Stomach (tissue), 9 donors: ENCODE results near the gene CTNNA1. TPM values are rescaled to one million over a fixed set of nuclear protein-coding genes. Genes with fewer than 3 reads are reported as not detected.
A peak's percentile ranks its signal among the peaks of the same experiment; 100 is the strongest.

ENCODE experiments used
- DNase-seq, 2 donors: peaks; one replicate each; pipeline versions ENCODE4 v3.0.0 to v3.0.0-alpha.2; 2013 to 2019
- H3K27ac ChIP-seq, 5 donors: fragments of 200-600 bp in 4 of 5; sonication (generic) in 4 of 5; one replicate each; pipeline ENCODE4 v1.5.1; 2013 to 2019; ENCODE audit warnings: mild to moderate bottlenecking in 1 of 5, moderate library complexity in 1 of 5
- H3K27me3 ChIP-seq, 3 donors: fragments of 200-600 bp; sonication (generic); one replicate each; pipeline ENCODE4 v1.5.1; 2017 to 2019; ENCODE audit warnings: mixed run types in 1 of 3
- H3K36me3 ChIP-seq, 4 donors: fragments of 200-600 bp; sonication (generic); 1 replicate in 3 of 4; 2 replicates in 1 of 4; pipeline ENCODE4 v1.5.1; 2016 to 2019
- H3K4me1 ChIP-seq, 4 donors: fragments of 200-600 bp; sonication (generic); one replicate each; pipeline ENCODE4 v1.5.1; 2016 to 2019
- H3K4me3 ChIP-seq, 4 donors: fragments of 200-600 bp; sonication (generic) in 3 of 4; one replicate each; pipeline ENCODE4 v1.5.1; 2016 to 2019; ENCODE audit warnings: mild to moderate bottlenecking in 1 of 4
- H3K9me3 ChIP-seq, 4 donors: fragments of 200-600 bp; sonication (generic); one replicate each; pipeline ENCODE4 v1.5.1; 2016 to 2019
- CTCF ChIP-seq, 7 experiments: fragments of 450-650 bp in 4 of 7; fragments of 200-600 bp in 3 of 7; sonication (generic) in 3 of 7; IDR thresholded peaks; one replicate each; pipeline ENCODE4 v1.5.1; 2016 to 2019; ENCODE audit warnings: antibody characterized with exemption in 7 of 7, control low read depth in 2 of 7, mild to moderate bottlenecking in 1 of 7
- EP300 ChIP-seq: sonication (generic); formaldehyde crosslinking; IDR thresholded peaks from one replicate; pipeline ENCODE4 v1.6.1; 2017; ENCODE audit warnings: antibody characterized with exemption
- POLR2A ChIP-seq, 4 donors: fragments of 450-650 bp; IDR thresholded peaks; one replicate each; pipeline ENCODE4 v1.6.1; 2016; ENCODE audit warnings: antibody characterized with exemption in 4 of 4, control low read depth in 2 of 4, mild to moderate bottlenecking in 1 of 4, moderate library complexity in 1 of 4
- POLR2AphosphoS5 ChIP-seq, 3 donors: sonication (generic); formaldehyde crosslinking; IDR thresholded peaks; one replicate each; pipeline ENCODE4 v1.6.1; 2016; ENCODE audit warnings: antibody characterized with exemption in 3 of 3
- WGBS, 5 donors: extraction: QIAGEN DNeasy Blood & Tissue Kit in 3 of 5; methylation state at CpG; one replicate each; pipeline versions ENCODE4 v1.1.5 to v1.1.7; 2013 to 2018; 5-methylcytosine and 5-hydroxymethylcytosine counted together
- intact Hi-C: fragments of 100-400 bp; cut with DNase I; formaldehyde crosslinking; loops from one replicate; pipeline ENCODE4 v1.15.1; 2023; ENCODE audit warnings: low total_unique reads
- polyA plus RNA-seq, 3 donors: library from polyadenylated mRNA; stranded (reverse); fragments of 200-250 nt; gene quantifications; one replicate each; pipeline ENCODE4 v1.2.3, GENCODE V29; 2013
- total RNA-seq, 5 donors: library from RNA; depleted of rRNA; stranded (reverse); fragments of >200 nt; gene quantifications; one replicate each; pipeline versions ENCODE4 v1.1.0 to v1.2.3, GENCODE V29; 2014 to 2016
- donor health status: healthy with polysubstance abuse.
- donor health status: Bipolar disorder and iron deficiency.
- donor health status: healthy.

The CTNNA1 gene
- total and polyA plus RNA-seq, 8 donors, result 88.7 to 531 (median 214) TPM

GRCh38 chr5:138950421-138951031 lies 197.3 kb downstream of the CTNNA1 start:
- Histone ChIP-seq H3K27ac (no peak overlapping the region), H3K27me3 (no peaks in the 10 kb centered on the region), H3K9me3 (no peaks in the 10 kb centered on the region), H3K4me1 (peaks cover 21 to 70% (median 47%) of the 10 kb centered on the region in 4 donors), H3K4me3 (no peak overlapping the region), H3K36me3 (peaks cover 5 to 37% (median 33%) of the 10 kb centered on the region in 4 donors)
- intact Hi-C loops, result no loop called here
- TF ChIP-seq CTCF (IDR thresholded peaks at IDR 0.05) (no peak), POLR2A (IDR thresholded peaks at IDR 0.05) (no peak), EP300 (no peak), POLR2AphosphoS5 (IDR thresholded peaks at IDR 0.05) (no peak)
- 80 to 87% (median 82%) methylated on average over 14 of the region's 14 CpGs for WGBS, 5 donors
- DNase-seq, result no peak

- H3K27ac ChIP-seq, result no peak overlapping the region
- intact Hi-C loops, result no loop called here
- H3K9me3 ChIP-seq, result no peaks in the 10 kb centered on the region
- WGBS, 5 donors, result 90 to 100% (median 96%) methylated on average over 15 to 18 of the region's 18 CpGs
- H3K36me3 ChIP-seq, result peaks cover 5 to 29% (median 25%) of the 10 kb centered on the region in 4 donors
- TF ChIP-seq EP300, result no peak
- no peak for TF ChIP-seq POLR2AphosphoS5 (IDR thresholded peaks at IDR 0.05)
- no peak for TF ChIP-seq CTCF (IDR thresholded peaks at IDR 0.05)
- no peak for TF ChIP-seq POLR2A (IDR thresholded peaks at IDR 0.05)
- DNase-seq, result no peak
- no peak overlapping the region for H3K4me3 ChIP-seq
- peaks cover 21 to 76% (median 48%) of the 10 kb centered on the region in 4 donors for H3K4me1 ChIP-seq
- H3K27me3 ChIP-seq, result no peaks in the 10 kb centered on the region
These were observed 198.1 kb downstream of the CTNNA1 start for GRCh38 chr5:138951091-138951985.

GRCh38 chr5:138951986-138952735 lies 198.9 kb downstream of the CTNNA1 start:
- no peak for DNase-seq
- Histone ChIP-seq H3K4me1 (peaks cover 21 to 76% (median 48%) of the 10 kb centered on the region in 4 donors), H3K27me3 (no peaks in the 10 kb centered on the region), H3K27ac (peak overlapping the region in 3 of 5 donors; percentile 70 to 75 (median 74)), H3K4me3 (no peak overlapping the region), H3K36me3 (peaks cover 2 to 21% (median 17%) of the 10 kb centered on the region in 4 donors), H3K9me3 (no peaks in the 10 kb centered on the region)
- 71 to 77% (median 74%) methylated on average over 16 to 17 of the region's 17 CpGs for WGBS, 5 donors
- intact Hi-C loops, result no loop called here
- TF ChIP-seq POLR2A (IDR thresholded peaks at IDR 0.05) (no peak), POLR2AphosphoS5 (IDR thresholded peaks at IDR 0.05) (no peak), CTCF (IDR thresholded peaks at IDR 0.05) (no peak), EP300 (no peak)

GRCh38 chr5:138952962-138953361 lies 199.7 kb downstream of the CTNNA1 start:
- Histone ChIP-seq H3K36me3 (peaks cover 0 to 15% (median 9%) of the 10 kb centered on the region in 4 donors), H3K9me3 (no peaks in the 10 kb centered on the region), H3K4me1 (peaks cover 21 to 73% (median 48%) of the 10 kb centered on the region in 4 donors), H3K4me3 (no peak overlapping the region), H3K27me3 (no peaks in the 10 kb centered on the region), H3K27ac (peak overlapping the region; percentile 37 to 75 (median 70))
- TF ChIP-seq EP300 (no peak), CTCF (IDR thresholded peaks at IDR 0.05) (no peak), POLR2AphosphoS5 (IDR thresholded peaks at IDR 0.05) (no peak), POLR2A (IDR thresholded peaks at IDR 0.05) (no peak)
- DNase-seq, result no peak
- intact Hi-C loops, result no loop called here
- 10 to 20% (median 15%) methylated on average over 6 of the region's 6 CpGs for WGBS, 5 donors
